Parathyroid adenoma (tissue), 2 donors: ENCODE measurements around the gene PAX7.
"Not testable (repeated sequence)": the region's sequence is repeated elsewhere in the genome, so short reads cannot be mapped to it uniquely, and the experiment has no call there.

Experiments
- H2AFZ ChIP-seq: fragments of 300-600 bp; sonication (generic); one replicate; pipeline ENCODE4 v1.7.0; 2017; ENCODE audit warnings: antibody characterized with exemption, mild to moderate bottlenecking
- H3K27ac ChIP-seq: fragments of 300-600 bp; sonication (generic); one replicate; pipeline ENCODE4 v1.7.0; 2017
- H3K27me3 ChIP-seq: fragments of 300-600 bp; sonication (generic); one replicate; pipeline ENCODE4 v1.7.0; 2017; ENCODE audit warnings: low read length; ENCODE audit not compliant: control insufficient read depth, insufficient read depth
- H3K36me3 ChIP-seq: fragments of 300-600 bp; sonication (generic); one replicate; pipeline ENCODE4 v1.7.0; 2017; ENCODE audit warnings: low read length; ENCODE audit not compliant: control insufficient read depth, insufficient read depth
- H3K4me1 ChIP-seq: fragments of 300-600 bp; sonication (generic); one replicate; pipeline ENCODE4 v1.7.0; 2017; ENCODE audit warnings: control low read depth
- H3K4me2 ChIP-seq: fragments of 300-600 bp; sonication (generic); one replicate; pipeline ENCODE4 v1.7.0; 2017; ENCODE audit warnings: low read length
- H3K4me3 ChIP-seq: fragments of 300-600 bp; sonication (generic); one replicate; pipeline ENCODE4 v1.7.0; 2017; ENCODE audit warnings: low read depth, low read length
- H3K79me2 ChIP-seq: fragments of 300-600 bp; sonication (generic); one replicate; pipeline ENCODE4 v1.7.0; 2017; ENCODE audit warnings: control low read depth
- H3K9ac ChIP-seq: fragments of 300-600 bp; sonication (generic); one replicate; pipeline ENCODE4 v1.7.0; 2017; ENCODE audit warnings: mild to moderate bottlenecking
- H3K9me3 ChIP-seq: fragments of 300-600 bp; sonication (generic); one replicate; pipeline ENCODE4 v1.7.0; 2017; ENCODE audit warnings: low read length; ENCODE audit not compliant: control insufficient read depth
- TF ChIP-seq, protein P1 (sequence below): fragments of 300-600 bp; sonication (generic); IDR thresholded peaks from one replicate; pipeline ENCODE4 v1.7.0; 2017; ENCODE audit warnings: antibody characterized with exemption, mild to moderate bottlenecking
- donor health status: primary hyperparathyroidism.

PAX7 gene

DNA sequence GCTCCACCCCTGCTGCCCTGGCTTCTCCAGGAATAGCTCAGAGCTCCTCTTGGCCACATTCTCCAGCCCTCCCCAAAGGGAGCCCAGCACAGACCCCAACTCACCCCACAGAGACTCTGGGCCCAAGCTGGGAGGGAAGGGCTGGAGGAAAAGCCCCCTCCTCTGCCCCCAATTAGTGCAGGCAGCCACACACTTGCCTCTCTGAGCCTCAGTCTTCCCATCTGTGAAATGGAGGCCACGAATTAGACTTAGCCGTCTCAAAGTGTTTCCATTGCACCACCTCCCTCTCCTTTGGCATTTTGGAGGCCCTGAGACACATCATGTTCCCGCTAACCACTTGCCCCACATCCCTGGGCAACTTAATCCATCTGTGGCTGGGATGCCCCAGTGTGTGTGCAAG, 108.0 kb downstream of the PAX7 start:
- Histone ChIP-seq H3K27ac (no peak overlapping the region), H3K27me3 (peaks cover 2% of the 10 kb centered on the region), H3K79me2 (no peaks in the 10 kb centered on the region), H3K9me3 (no peaks in the 10 kb centered on the region), H3K4me3 (no peak overlapping the region), H3K9ac (no peak overlapping the region), H3K36me3 (no peaks in the 10 kb centered on the region), H3K4me2 (no peak overlapping the region), H3K4me1 (no peaks in the 10 kb centered on the region), H2AFZ (no peak overlapping the region)
- TF ChIP-seq, protein P1, sequence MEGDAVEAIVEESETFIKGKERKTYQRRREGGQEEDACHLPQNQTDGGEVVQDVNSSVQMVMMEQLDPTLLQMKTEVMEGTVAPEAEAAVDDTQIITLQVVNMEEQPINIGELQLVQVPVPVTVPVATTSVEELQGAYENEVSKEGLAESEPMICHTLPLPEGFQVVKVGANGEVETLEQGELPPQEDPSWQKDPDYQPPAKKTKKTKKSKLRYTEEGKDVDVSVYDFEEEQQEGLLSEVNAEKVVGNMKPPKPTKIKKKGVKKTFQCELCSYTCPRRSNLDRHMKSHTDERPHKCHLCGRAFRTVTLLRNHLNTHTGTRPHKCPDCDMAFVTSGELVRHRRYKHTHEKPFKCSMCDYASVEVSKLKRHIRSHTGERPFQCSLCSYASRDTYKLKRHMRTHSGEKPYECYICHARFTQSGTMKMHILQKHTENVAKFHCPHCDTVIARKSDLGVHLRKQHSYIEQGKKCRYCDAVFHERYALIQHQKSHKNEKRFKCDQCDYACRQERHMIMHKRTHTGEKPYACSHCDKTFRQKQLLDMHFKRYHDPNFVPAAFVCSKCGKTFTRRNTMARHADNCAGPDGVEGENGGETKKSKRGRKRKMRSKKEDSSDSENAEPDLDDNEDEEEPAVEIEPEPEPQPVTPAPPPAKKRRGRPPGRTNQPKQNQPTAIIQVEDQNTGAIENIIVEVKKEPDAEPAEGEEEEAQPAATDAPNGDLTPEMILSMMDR = no peak

DNA sequence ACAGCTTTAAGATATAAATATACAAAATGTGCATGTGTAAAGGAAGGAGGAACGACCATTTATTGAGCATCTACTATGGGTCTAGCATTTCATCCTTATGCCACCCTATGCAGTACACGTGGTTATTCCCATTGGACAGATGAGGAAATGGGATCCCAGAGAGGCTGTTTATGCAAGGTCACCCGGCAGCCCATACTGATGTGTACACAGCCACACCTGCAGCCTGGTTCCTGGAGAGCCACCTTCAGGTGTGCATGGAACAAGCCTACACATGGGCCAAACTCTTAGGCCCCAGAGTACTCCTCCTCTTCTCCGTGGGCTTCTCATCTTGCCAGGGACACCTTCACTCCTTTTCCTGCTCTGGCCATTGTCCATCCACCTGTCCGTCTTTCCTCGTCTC, 108.8 kb downstream of the PAX7 start:
- Histone ChIP-seq H3K4me3 (no peak overlapping the region), H3K36me3 (no peaks in the 10 kb centered on the region)

GRCh38 chr1:18739897-18740296, 109.3 kb downstream of the PAX7 start:
- no peak overlapping the region for H2AFZ ChIP-seq
- no peak overlapping the region for H3K27ac ChIP-seq
- H3K79me2 ChIP-seq = no peaks in the 10 kb centered on the region
- H3K27me3 ChIP-seq = peaks cover 2% of the 10 kb centered on the region
- H3K4me2 ChIP-seq = no peak overlapping the region
- TF ChIP-seq, protein P1 = no peak
- H3K9me3 ChIP-seq = no peaks in the 10 kb centered on the region
- H3K4me1 ChIP-seq = no peaks in the 10 kb centered on the region
- no peak overlapping the region for H3K9ac ChIP-seq
- no peaks in the 10 kb centered on the region for H3K36me3 ChIP-seq
- H3K4me3 ChIP-seq = no peak overlapping the region

More for the DNA sequence above, 108.8 kb downstream of the PAX7 start:
- H3K4me1 ChIP-seq = no peaks in the 10 kb centered on the region
- no peaks in the 10 kb centered on the region for H3K9me3 ChIP-seq
- H3K79me2 ChIP-seq = no peaks in the 10 kb centered on the region
- H3K4me2 ChIP-seq = no peak overlapping the region
- H2AFZ ChIP-seq = no peak overlapping the region
- no peak overlapping the region for H3K9ac ChIP-seq
- TF ChIP-seq, protein P1 = no peak
- peaks cover 2% of the 10 kb centered on the region for H3K27me3 ChIP-seq
- H3K27ac ChIP-seq = no peak overlapping the region

GRCh38 chr1:18740617-18741016, 110.0 kb downstream of the PAX7 start:
- no peaks in the 10 kb centered on the region for H3K9me3 ChIP-seq
- no peak overlapping the region for H3K4me3 ChIP-seq
- H3K27ac ChIP-seq = no peak overlapping the region
- H2AFZ ChIP-seq = no peak overlapping the region
- no peaks in the 10 kb centered on the region for H3K36me3 ChIP-seq
- H3K4me1 ChIP-seq = no peaks in the 10 kb centered on the region
- TF ChIP-seq, protein P1 = no peak
- no peak overlapping the region for H3K4me2 ChIP-seq
- H3K27me3 ChIP-seq = peaks cover 2% of the 10 kb centered on the region
- no peak overlapping the region for H3K9ac ChIP-seq
- H3K79me2 ChIP-seq = no peaks in the 10 kb centered on the region

DNA sequence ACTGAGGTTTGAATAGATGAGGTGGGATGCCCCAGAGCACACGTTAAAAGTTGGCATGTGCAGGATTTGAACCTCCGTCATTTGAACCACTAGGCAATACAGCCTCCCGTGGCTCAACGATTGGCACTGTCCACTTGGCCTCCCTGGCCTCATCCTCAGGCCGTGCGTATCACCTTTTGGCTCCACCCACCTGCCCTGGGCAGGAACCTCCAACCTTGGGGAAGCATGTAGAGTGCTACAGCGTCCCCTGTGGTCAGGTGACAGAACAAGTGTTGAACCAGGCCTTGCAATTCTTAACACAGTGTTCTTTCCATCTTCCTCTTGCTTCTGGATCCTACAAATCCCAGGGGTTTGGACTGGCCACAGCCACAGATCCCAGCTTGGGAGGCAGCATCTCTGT, 112.6 kb downstream of the PAX7 start:
- Histone ChIP-seq H3K27me3 (peaks cover 2% of the 10 kb centered on the region), H2AFZ (no peak overlapping the region), H3K79me2 (no peaks in the 10 kb centered on the region), H3K4me1 (no peaks in the 10 kb centered on the region), H3K27ac (no peak overlapping the region), H3K4me3 (no peak overlapping the region), H3K36me3 (no peaks in the 10 kb centered on the region), H3K4me2 (no peak overlapping the region), H3K9ac (no peak overlapping the region), H3K9me3 (no peaks in the 10 kb centered on the region)
- TF ChIP-seq, protein P1 = no peak

- not testable (repeated sequence) for H3K27me3 ChIP-seq, H3K36me3 ChIP-seq, H3K79me2 ChIP-seq, H3K9ac ChIP-seq, H3K4me2 ChIP-seq, H3K4me3 ChIP-seq, H3K9me3 ChIP-seq, H3K27ac ChIP-seq, H3K4me1 ChIP-seq, H2AFZ ChIP-seq
Measured at GRCh38 chr1:18744381-18744780, 113.7 kb downstream of the PAX7 start.
